Measurements from ENCODE around the gene MS4A8. TPM values are rescaled to one million over a fixed set of nuclear protein-coding genes. Genes with fewer than 3 reads are reported as not detected.
"Not testable (repeated sequence)": the region's sequence is repeated elsewhere in the genome, so short reads cannot be mapped to it uniquely, and the experiment has no call there.

The MS4A8 gene
- polyA plus RNA-seq, 10 donors = 4.0 to 12.7 (median 6.0) TPM

DNA sequence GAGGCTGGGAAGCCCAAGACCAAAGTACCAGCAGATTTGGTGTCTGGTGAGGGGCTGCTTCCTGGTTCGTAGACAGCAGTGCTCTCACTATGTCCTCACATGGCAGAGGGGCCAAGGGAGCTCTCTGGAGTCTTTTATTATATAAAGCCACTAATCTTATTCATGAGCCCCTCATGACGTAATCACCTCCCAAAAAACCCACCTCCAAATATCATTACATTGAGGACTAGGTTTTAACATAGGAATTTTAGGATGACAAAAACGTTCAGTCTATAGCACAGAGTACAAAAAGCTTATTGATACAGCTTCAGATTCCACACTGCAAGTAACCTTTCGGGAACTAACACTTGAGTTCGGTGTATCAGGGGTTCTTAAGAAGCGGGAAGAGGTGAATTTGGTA lies 21.0 kb downstream of the MS4A8 start:
- no peak for DNase-seq

DNA sequence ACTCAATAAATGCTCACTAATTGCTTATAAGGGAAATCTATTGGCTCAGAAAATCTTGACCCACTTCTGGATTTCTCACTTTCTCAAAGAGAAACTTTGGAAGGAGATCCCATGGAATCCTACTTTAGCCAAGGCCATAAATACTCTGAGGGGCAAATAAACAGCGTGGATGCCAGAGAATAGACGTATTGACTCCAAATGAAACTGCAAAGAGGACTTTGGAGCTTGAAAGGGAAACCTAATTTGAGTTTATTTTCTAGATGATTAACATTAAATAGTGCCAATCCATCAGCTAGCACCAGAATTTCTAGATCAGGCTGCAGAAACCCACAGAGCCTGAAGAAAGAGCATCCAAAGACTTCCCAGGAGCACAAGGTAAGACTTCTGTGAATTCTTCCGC lies 25.0 kb downstream of the MS4A8 start, which contains the start of gene MS4A18:
MS4A18 (plus strand) TSS at position 301 of the 400 bp plus-strand sequence.
- no peak for DNase-seq

- no peak for DNase-seq
Observed at GRCh38 chr11:60725592-60725991, 26.2 kb downstream of the MS4A8 start.

DNA sequence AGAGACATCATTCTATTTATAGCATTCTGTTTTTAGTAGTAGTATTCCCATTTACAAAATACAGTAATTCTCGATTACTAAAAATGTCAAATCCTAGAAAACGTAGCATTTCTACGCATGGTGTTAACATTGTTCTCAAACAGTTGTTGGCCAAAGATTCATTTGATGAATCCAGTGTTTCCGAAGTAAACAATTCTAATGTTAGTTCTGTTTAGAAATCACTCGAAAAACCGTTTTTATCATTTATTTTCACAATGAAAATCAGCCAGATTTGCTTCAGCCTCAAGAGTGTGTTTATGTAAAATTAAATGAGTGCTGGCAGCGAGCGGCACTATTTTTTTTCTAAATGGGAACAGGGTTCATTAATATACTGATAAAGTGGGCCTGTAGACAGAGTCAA lies 32.2 kb downstream of the MS4A8 start:
- no peak for DNase-seq

- DNase-seq = no peak
Observed at GRCh38 chr11:60734279-60734678, 34.9 kb downstream of the MS4A8 start.

- DNase-seq = no peak
Observed at GRCh38 chr11:60739114-60739513, 39.7 kb downstream of the MS4A8 start.

DNA sequence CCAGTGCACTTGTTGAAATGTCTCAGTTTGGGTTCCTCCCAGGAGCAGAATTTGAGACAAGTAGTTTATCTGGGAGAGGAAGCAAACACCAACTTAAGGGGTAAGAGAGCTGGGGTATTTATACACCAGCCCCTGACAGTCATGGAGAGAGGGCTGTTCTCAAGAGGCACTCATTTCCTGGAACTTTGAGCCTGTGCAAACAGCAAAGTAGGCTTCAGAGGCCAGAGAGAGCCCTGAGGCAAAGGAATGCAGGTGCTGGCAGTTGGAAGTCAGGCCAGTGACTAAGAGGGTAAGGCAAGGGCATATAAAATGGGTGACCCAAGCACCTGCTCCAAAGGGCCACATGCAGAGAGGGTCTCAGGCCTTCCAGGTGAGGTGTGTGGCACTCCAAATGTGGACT lies 41.2 kb downstream of the MS4A8 start:
- no peak for DNase-seq

GRCh38 chr11:60741421-60741820 lies 42.0 kb downstream of the MS4A8 start:
- DNase-seq = no peak

DNA sequence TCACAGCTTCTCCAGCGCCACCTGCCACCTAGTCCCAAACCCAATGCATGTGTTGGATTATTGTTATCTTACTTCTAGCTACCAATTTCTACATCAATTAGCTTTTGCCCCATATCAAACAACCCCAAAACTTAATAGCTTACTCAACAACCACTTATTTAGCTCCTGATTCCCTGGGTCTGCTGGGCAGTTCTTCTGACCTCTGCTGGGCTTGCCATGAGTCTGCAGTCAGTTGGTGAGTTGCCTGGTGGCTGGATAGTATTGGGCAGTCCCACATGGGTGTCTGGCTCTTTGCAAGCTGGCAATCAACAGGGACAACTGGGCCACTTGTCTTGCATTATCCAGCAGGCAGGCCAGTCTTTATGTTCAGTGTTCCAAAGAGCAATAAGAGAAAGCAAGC lies 43.6 kb downstream of the MS4A8 start:
- DNase-seq = no peak

DNA sequence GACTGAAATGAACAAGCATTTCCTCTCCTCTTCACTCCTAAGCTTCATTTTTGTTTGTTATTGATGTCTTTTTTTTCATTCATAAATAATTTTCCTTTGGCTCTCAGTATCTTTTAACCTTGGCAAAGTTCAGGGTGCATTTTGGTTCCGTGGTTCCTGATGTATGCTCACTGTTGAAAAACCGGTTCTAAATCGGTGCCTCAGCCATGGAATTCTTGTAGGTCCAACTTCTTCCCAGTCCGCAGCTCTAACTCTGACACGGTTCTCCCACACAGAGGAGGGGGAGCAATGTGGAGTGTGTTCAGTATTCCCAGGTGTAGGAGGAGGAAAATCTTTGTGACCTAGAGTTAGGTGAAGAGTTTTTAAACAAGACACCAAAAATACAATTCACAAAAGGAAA lies 44.7 kb downstream of the MS4A8 start:
- DNase-seq = no peak

- DNase-seq = no peak
Observed at GRCh38 chr11:60747359-60747873, 48.0 kb downstream of the MS4A8 start.

DNA sequence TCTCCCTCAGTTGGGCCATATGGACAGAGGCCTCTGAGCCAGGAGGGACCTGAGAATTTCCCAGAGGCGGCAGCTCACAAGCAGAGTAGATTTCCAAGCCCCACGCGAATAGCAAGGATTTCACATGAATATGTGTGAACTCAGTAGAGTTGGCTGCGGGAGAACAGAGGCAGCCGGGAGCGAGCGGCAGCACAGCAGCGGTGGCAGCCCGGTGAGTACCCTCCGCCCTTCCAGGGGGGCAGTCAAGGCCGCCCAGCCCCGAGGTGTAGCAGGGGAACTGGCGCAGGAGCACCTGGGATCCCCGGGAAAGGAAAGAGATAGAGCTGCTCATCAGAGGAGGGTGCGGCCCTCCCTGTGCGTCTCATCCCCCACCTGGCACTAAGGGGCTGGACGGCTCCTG lies 48.8 kb downstream of the MS4A8 start:
- DNase-seq = no peak

DNA sequence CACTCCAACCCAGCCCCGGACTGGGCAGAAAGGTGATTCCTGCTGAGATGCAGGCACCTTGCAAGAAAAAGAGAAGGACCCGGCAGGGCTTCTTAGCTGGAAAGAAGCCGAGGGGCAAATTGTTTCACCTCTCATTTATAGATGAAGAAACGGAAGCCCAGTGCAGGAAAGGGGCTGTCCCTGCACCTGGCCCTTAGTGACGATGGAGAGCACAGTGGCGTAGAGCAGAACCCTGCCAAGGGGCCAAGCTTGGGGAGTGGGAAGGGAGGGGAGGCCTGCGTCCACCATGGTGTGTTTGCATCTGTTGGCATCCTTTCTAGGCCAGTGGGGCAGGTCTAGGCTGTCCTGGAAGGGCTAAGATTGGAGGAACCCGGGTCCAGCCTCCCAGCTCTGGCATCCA lies 49.4 kb downstream of the MS4A8 start:
- no peak for DNase-seq

- DNase-seq = no peak
Observed at GRCh38 chr11:60750911-60751310, 51.5 kb downstream of the MS4A8 start.

GRCh38 chr11:60753309-60753708 lies 53.9 kb downstream of the MS4A8 start:
- no peak for DNase-seq

DNA sequence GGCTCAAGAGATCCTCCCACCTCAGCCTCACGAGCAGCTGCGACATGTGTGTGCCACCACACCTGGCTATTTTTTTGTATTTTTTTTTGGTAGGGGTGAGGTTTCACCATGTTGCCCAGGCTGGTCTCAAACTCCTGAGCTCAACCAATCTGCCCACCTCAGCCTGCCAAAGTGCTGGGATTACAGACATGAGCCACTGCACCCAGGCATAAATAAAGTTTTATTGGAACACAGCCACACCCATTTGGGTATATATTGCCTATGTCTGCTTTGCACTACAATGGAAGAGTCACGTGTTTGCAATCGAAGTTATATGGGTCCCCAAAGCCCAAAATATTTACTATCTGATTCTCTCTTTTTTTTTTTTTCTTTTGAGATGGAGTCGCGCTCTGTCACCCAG lies 55.5 kb downstream of the MS4A8 start:
- DNase-seq = no peak

DNA sequence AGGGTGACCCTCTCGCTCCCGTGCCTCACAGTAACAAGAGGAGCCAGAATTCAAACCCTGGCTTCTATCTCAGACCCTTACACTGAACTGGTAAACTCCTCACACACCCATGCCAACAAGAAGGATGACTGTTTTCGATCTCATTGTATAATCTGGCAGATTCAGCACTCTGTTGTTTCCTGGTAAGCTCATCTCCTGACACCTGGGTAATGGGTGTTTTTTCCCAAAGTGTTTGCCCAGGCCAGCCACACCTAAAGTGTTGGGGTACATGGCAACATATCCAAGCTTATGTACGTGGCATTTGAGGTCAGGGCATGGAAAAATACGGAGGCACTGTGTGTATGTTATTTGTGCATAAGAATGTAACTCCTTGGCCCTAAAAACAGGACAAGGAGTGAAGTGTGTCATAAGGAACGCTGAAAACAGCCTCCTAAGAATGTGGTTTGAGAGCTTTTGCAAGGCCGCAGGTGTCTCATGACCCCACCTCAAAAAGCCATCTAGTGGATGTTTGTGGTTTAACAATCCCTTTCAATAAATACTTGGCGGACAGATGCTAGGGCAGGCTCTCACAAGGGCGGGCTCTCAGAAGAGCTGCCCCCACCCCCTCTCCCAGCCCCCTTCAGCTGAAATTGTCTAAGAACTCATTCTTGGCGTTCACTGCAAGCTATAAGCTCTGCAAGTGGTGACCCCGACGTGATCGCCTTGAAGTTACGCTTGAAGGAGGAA lies 57.1 kb downstream of the MS4A8 start, which contains the start of gene MS4A15:
MS4A15 (plus strand) TSS at position 561 of the 726 bp plus-strand sequence. CDS start 6,867 bp downstream, outside the sequence.
- DNase-seq = no peak

DNA sequence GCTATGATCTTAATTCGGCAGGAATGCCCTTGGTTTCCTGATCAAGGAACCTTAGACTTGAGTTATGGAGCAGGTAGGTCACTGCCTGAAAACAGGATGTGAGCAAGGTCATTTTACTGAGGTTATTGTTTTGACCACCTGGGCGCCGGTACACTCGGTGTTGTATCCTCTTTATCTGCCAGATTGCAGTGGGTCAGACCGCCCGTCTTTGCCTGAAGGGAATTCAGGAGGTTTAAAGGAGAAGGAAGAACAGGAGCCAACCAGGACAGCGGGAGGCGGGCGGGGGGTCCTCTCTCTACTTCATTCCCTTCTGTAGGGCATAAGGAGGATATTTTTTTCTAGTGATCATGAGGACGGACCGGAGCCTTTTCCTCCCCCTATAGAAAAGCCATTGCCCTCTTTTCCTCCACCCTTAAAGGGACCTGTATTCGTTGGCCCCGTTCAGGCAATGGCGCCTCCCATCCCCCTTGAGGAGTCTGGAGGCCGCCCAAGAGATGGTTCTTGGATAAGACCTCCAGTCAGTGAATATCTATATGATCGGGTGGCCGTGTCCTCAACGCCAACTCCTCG lies 57.9 kb downstream of the MS4A8 start:
- DNase-seq = no peak

DNA sequence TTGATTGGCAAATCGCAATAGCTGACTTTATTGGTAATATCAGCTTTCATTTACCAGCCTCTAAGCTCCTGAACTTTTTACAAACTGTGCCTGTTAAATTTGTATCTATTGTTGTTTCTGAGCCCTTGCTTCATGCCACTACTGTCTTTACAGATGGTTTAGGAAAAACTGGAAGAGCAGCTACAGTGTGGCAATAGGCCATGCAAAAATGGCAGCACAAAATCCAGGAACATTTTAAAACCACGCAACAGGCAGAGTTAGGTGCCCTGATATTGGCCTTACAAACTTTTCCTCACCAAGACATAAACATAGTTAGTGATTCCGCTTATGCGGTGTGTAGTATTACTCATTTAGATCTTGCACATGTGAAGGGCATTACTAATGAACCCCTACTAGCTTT lies 59.3 kb downstream of the MS4A8 start:
- not testable (repeated sequence) for DNase-seq

DNA sequence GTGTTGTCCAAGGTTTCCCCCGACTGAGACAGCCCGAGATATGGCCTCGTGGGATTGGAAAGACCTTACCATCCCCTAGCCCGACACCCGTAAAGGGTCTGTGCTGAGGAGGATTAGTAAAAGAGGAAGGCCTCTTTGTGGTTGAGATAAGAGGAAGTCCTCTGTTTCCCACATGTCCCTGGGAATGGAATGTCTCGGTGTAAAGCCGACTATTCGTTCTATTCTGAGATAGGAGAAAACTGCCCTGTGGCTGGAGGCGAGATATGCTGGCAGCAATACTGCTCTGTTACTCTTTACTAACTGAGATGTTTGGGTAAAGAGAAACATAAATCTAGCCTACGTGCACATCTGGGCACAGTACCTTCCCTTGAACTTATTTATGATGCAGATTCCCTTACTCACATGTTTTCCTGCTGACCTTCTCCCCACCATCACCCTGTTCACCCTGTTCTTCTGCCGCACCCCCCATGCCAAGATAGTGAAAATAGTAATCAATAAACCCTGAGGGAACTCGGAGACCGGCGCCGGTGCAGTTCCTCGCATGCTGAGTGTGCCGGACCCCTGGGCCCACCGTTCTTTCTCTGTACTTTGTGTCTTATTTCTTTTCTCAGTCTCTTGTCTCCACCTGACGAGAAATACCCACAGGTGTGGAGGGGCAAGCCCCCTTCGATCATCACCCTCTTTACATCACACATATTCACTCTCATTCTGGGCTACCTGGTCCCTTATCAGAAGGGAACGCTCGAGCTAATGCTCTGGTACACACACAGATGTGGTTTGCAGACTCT lies 60.2 kb downstream of the MS4A8 start:
- not testable (repeated sequence) for DNase-seq

DNA sequence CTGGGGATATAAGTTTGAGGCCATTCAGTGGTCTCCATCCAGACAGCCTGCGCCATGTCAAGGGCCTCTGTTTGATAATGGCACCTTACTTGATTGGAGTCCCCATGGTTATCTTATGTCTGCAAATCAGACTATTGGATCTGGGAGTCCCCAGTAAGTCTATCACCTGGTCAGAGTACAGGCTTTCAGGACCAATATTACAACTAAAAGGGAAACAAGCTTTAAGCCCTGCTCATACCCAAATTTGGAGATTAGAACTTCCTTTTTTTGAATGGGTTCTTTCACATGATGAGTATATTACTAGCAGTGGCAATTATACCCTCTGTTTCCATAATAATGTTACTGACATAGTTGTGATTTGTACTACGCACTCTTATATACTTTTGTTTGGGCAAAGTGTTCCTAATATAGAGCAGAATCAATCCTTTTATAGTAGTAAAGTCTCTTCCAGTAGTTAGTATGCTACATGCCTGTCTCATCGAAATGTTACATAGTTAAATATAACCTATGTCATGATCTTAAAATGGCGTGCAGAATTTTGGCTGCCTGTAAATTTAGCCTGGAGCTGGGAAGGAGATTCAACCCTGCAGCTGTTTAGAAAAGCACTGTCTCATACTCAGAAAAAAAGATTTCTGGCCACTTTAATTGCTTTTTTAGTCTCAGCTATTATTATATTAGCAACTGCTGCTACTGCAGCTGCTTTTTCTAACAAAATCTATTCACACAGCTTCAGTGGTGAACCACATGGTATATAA lies 62.2 kb downstream of the MS4A8 start:
- peak; percentile 27 to 70 (median 32) for DNase-seq

Measured in muscle of back (tissue), 11 donors.